Measurements from ENCODE around the gene SH3PXD2A.

The SH3PXD2A gene

GRCh38 chr10:103555325-103555649 lies 300.1 kb downstream of the SH3PXD2A start:
- peaks cover 9% of the 10 kb centered on the region for H3K27me3 Mint-ChIP-seq
- H3K27ac Mint-ChIP-seq = no peak overlapping the region
- H3K36me3 Mint-ChIP-seq = no peaks in the 10 kb centered on the region
- H3K4me1 Mint-ChIP-seq = peaks cover 14% of the 10 kb centered on the region
- H3K4me3 Mint-ChIP-seq = peak overlapping the region; percentile 59
- H3K9me3 Mint-ChIP-seq = no peaks in the 10 kb centered on the region

GRCh38 chr10:103554488-103555324 lies 300.7 kb downstream of the SH3PXD2A start:
- H3K27me3 Mint-ChIP-seq = peaks cover 9% of the 10 kb centered on the region
- H3K4me1 Mint-ChIP-seq = peaks cover 14% of the 10 kb centered on the region
- peak overlapping the region; percentile 57 for H3K27ac Mint-ChIP-seq
- H3K9me3 Mint-ChIP-seq = no peaks in the 10 kb centered on the region
- peak overlapping the region; percentile 80 for H3K4me3 Mint-ChIP-seq
- H3K36me3 Mint-ChIP-seq = no peaks in the 10 kb centered on the region

GRCh38 chr10:103553743-103554487 lies 301.5 kb downstream of the SH3PXD2A start:
- H3K4me1 Mint-ChIP-seq = peaks cover 14% of the 10 kb centered on the region
- peak overlapping the region; percentile 42 for H3K4me3 Mint-ChIP-seq
- no peak overlapping the region for H3K27ac Mint-ChIP-seq
- peaks cover 9% of the 10 kb centered on the region for H3K27me3 Mint-ChIP-seq
- no peaks in the 10 kb centered on the region for H3K36me3 Mint-ChIP-seq
- H3K9me3 Mint-ChIP-seq = no peaks in the 10 kb centered on the region

GRCh38 chr10:103552856-103553742 lies 302.3 kb downstream of the SH3PXD2A start:
- Mint-ChIP-seq H3K27ac (no peak overlapping the region), H3K9me3 (no peaks in the 10 kb centered on the region), H3K36me3 (no peaks in the 10 kb centered on the region), H3K4me1 (peaks cover 14% of the 10 kb centered on the region), H3K4me3 (no peak overlapping the region), H3K27me3 (peaks cover 7% of the 10 kb centered on the region)

GRCh38 chr10:103551619-103552602 lies 303.5 kb downstream of the SH3PXD2A start:
- Mint-ChIP-seq H3K4me3 (no peak overlapping the region), H3K27ac (no peak overlapping the region), H3K36me3 (no peaks in the 10 kb centered on the region), H3K4me1 (peaks cover 14% of the 10 kb centered on the region), H3K27me3 (peaks cover 5% of the 10 kb centered on the region), H3K9me3 (no peaks in the 10 kb centered on the region)

- Mint-ChIP-seq H3K4me3 (no peak overlapping the region), H3K9me3 (no peaks in the 10 kb centered on the region), H3K36me3 (no peaks in the 10 kb centered on the region), H3K27me3 (peaks cover 5% of the 10 kb centered on the region), H3K27ac (no peak overlapping the region), H3K4me1 (peaks cover 14% of the 10 kb centered on the region)
Measured at GRCh38 chr10:103550229-103550628, 305.1 kb downstream of the SH3PXD2A start.

- no peaks in the 10 kb centered on the region for H3K27me3 Mint-ChIP-seq
- no peaks in the 10 kb centered on the region for H3K9me3 Mint-ChIP-seq
Measured at GRCh38 chr10:103549349-103549685, 306.1 kb downstream of the SH3PXD2A start.

GRCh38 chr10:103548581-103549348 lies 306.6 kb downstream of the SH3PXD2A start:
- H3K27me3 Mint-ChIP-seq = no peaks in the 10 kb centered on the region
- H3K27ac Mint-ChIP-seq = no peak overlapping the region
- no peaks in the 10 kb centered on the region for H3K36me3 Mint-ChIP-seq
- H3K4me3 Mint-ChIP-seq = no peak overlapping the region
- peaks cover 2% of the 10 kb centered on the region for H3K4me1 Mint-ChIP-seq
- no peaks in the 10 kb centered on the region for H3K9me3 Mint-ChIP-seq

More at GRCh38 chr10:103549349-103549685, 306.1 kb downstream of the SH3PXD2A start:
- Mint-ChIP-seq H3K4me3 (no peak overlapping the region), H3K4me1 (peaks cover 7% of the 10 kb centered on the region), H3K36me3 (no peaks in the 10 kb centered on the region), H3K27ac (no peak overlapping the region)

- Mint-ChIP-seq H3K4me3 (no peak overlapping the region), H3K27me3 (no peaks in the 10 kb centered on the region), H3K27ac (no peak overlapping the region), H3K9me3 (no peaks in the 10 kb centered on the region), H3K4me1 (peaks cover 6% of the 10 kb centered on the region), H3K36me3 (no peaks in the 10 kb centered on the region)
Measured at GRCh38 chr10:103548006-103548405, 307.4 kb downstream of the SH3PXD2A start.

- H3K27ac Mint-ChIP-seq = no peak overlapping the region
- H3K36me3 Mint-ChIP-seq = no peaks in the 10 kb centered on the region
- H3K4me1 Mint-ChIP-seq = peaks cover 12% of the 10 kb centered on the region
- no peaks in the 10 kb centered on the region for H3K9me3 Mint-ChIP-seq
- H3K4me3 Mint-ChIP-seq = no peak overlapping the region
- H3K27me3 Mint-ChIP-seq = peaks cover 2% of the 10 kb centered on the region
Measured at GRCh38 chr10:103547391-103547946, 307.9 kb downstream of the SH3PXD2A start.

- H3K36me3 Mint-ChIP-seq = no peaks in the 10 kb centered on the region
- no peak overlapping the region for H3K27ac Mint-ChIP-seq
- H3K27me3 Mint-ChIP-seq = peaks cover 2% of the 10 kb centered on the region
- H3K4me1 Mint-ChIP-seq = peaks cover 13% of the 10 kb centered on the region
- H3K9me3 Mint-ChIP-seq = no peaks in the 10 kb centered on the region
- no peak overlapping the region for H3K4me3 Mint-ChIP-seq
Measured at GRCh38 chr10:103546401-103546800, 309.0 kb downstream of the SH3PXD2A start.

GRCh38 chr10:103545771-103546281 lies 309.6 kb downstream of the SH3PXD2A start:
- Mint-ChIP-seq H3K36me3 (no peaks in the 10 kb centered on the region), H3K27ac (no peak overlapping the region), H3K4me3 (no peak overlapping the region), H3K4me1 (peaks cover 13% of the 10 kb centered on the region), H3K27me3 (peaks cover 4% of the 10 kb centered on the region), H3K9me3 (no peaks in the 10 kb centered on the region)

GRCh38 chr10:103545366-103545765 lies 310.0 kb downstream of the SH3PXD2A start:
- Mint-ChIP-seq H3K36me3 (no peaks in the 10 kb centered on the region), H3K4me3 (no peak overlapping the region), H3K27ac (no peak overlapping the region), H3K9me3 (no peaks in the 10 kb centered on the region), H3K4me1 (peaks cover 13% of the 10 kb centered on the region), H3K27me3 (peaks cover 4% of the 10 kb centered on the region)

All from activated naive CD4-positive, alpha-beta T cell treated with anti-CD3 and anti-CD28 coated beads, Interleukin-2, amount 50 U/mL, for 24 hours (primary cell).